Middle frontal gyrus (tissue), 1 donor: ENCODE results near the gene BANF1.

Experiments used
- DNase-seq: peaks from one replicate; pipeline ENCODE4 v3.0.0-alpha.2; 2015; ENCODE audit warnings: low spot score; ENCODE audit errors: extremely low spot score

Gene BANF1, protein sequence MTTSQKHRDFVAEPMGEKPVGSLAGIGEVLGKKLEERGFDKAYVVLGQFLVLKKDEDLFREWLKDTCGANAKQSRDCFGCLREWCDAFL

GRCh38 chr11:66001942-66002647, at the start of gene BANF1, which contains the start of gene EIF1AD:
TSS of gene BANF1 (plus strand) at chr11:66002503. CDS start at chr11:66003251, 748 bp downstream.
TSS of gene EIF1AD (minus strand) at chr11:66002157. CDS start at chr11:66000389, 1,768 bp downstream.
- peak; percentile 90 for DNase-seq

- DNase-seq, result no peak
Measured at GRCh38 chr11:65953471-65953870, 48.8 kb upstream of the BANF1 start.

- no peak for DNase-seq
Measured at GRCh38 chr11:65954771-65955170, 47.5 kb upstream of the BANF1 start.

- DNase-seq, result no peak
Measured at GRCh38 chr11:65958291-65958690, 44.0 kb upstream of the BANF1 start.

GRCh38 chr11:65958774-65959420, 43.4 kb upstream of the BANF1 start:
- no peak for DNase-seq

DNA sequence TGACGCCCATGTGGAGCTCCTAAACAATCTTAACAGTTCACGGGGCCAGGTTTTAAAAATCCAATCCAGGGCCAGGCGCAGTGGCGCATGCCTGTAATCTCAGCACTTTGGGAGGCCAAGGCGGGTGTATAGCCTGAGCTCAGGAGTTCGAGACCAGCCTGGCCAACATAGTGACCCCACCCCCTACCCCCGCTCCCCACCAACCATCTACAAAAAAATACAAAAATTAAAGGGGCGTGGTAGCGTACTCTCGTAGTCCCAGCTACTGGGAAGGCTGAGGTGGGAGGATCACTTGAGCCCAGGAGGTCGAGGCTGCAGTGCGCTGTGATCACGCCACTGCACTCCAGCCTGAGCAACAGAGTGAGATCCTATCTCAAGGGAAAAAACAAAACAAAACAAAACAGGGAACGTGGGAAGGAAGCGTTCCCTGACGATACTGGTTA, 41.5 kb upstream of the BANF1 start:
- DNase-seq, result no peak

- DNase-seq, result peak; percentile 98
Measured at GRCh38 chr11:65961267-65962140, 40.8 kb upstream of the BANF1 start, which contains the start of gene SART1. TSS of gene SART1 (plus strand) at chr11:65961734. CDS start at chr11:65961781, 47 bp downstream.

DNA sequence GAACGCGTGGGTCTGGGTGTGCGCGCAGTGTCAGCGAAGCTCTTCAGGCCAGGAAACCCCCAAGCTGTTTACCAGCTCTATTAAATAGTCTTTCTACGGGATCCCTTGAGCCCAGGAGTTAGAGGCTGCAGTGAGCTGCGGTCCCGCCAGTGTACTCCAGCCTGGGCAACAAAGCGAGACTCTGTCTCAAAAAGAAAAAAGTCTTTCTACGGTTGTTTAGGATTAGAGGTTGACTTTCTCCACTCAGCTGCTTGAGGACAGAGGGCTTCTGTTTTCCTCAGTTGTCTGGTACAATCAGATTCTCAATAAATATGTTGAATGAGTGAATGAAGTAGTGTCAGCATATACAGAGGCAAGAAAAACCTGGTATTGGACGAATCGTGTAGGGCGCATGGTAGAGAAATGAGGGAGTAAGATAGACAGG, 40.1 kb upstream of the BANF1 start:
- DNase-seq, result no peak

DNA sequence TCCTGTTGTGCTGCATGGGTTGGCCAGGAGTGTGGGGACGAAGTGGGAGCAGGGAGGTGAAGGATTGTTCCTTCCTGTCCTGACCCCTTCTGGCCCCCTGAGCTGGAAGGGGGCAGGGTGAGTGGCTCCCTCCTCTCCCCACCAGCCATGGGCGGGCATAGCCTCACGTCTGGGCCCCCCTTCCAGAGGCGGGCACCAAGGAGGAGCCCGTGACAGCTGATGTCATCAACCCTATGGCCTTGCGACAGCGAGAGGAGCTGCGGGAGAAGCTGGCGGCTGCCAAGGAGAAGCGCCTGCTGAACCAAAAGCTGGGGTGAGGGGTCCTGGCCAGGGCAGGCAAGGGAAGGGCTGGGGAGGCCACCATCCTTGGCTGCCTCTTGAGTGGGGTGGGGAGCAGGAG, 37.4 kb upstream of the BANF1 start:
- DNase-seq, result no peak

- DNase-seq, result no peak
Measured at GRCh38 chr11:65965986-65966762, 36.1 kb upstream of the BANF1 start.

- no peak for DNase-seq
Measured at GRCh38 chr11:65967329-65967934, 34.9 kb upstream of the BANF1 start.

DNA sequence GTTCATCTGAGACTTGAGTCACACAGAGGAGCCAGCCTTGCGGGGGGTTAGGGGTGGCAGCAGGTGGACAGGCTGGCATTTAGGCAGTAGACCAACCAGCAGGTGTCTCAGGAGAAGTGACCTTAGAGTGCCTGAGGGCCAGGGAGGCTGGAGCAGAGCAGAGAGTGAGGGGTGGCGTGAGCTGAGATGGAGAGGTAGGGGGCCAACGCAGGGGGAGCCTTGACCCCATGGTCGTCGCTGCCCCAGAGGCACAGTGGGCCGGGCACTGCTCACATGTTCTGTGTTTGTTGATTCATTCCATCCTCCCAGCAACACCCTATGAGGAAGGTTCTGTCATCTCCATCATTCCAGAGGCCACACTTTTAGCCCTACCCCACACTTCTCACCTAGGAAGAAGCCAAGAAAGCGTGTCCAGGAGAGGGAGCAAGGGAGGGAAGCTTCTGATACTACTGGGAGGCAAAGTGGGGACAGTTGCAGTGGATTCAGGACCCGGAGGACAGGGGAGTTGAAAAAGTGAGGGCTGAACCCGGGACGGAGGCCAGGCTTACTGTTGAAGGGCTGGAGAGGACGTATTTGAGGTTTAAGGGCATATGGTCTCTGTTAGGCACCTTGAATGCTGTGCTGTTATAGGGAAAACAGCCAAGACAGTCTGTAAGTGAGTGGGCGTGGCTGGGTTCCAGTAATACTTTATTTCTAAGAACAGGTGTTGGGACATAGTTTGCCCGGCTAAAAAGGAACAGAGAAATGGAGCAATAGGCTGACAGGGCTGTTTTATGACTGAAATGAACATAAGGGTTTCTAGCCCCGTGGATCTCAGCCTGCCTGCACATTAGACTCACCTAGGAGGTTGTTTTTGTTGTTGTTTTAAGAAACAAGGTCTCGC, 33.5 kb upstream of the BANF1 start:
- DNase-seq, result no peak

GRCh38 chr11:65972116-65972515, 30.2 kb upstream of the BANF1 start:
- DNase-seq, result no peak

DNA sequence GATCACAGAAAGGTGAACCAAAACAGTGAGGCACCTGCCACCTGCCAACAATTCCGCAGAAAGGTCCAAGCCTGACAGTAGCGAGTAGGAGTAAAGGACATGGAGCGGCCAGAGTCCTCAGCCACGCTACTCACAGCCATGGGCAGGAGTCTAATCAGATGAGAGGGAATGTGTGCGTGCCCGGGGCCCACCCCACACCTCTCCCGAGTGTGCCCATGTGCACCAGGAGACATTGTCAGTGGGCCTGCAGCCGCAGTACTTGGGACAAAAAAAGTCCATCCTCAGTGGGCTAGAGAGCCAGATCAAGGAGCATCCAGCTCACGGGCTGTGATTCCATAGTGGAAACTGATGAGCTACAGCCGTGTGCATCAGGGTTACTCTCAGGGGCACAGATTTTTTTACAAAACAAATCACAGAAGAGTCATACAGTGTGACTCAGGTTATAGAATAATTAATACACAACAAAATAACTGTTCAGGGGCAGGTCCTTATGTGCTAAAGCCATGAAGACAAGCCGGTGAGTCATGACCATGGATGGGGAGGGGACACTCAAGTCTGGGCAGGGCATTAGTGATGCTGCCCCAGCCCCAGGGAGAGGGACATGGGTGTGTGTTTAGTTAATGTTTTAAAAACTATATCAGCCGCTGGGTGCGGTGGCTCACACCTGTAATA, 28.7 kb upstream of the BANF1 start:
- no peak for DNase-seq

DNA sequence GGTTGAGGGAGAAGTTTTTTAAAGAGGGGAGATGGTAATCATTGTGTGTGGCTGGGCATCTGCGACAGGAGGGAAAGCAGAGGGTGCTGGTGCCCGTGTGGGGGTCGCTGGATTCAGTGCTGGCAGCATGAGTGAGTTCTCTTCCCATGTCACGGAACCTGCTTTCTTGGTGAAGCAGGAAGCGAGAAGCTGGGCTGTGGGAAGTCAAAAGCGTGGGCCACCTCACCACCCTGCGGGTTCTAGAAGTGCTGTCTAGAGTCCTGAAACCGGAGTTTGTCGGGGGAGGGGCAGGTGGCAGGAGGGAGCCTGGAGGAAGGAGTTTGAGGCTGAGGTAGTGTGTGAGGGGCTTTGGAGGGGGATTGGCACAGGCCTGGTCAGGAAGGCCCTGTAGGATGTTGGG, 26.5 kb upstream of the BANF1 start:
- no peak for DNase-seq

GRCh38 chr11:65976216-65977176, 25.8 kb upstream of the BANF1 start:
- no peak for DNase-seq

DNA sequence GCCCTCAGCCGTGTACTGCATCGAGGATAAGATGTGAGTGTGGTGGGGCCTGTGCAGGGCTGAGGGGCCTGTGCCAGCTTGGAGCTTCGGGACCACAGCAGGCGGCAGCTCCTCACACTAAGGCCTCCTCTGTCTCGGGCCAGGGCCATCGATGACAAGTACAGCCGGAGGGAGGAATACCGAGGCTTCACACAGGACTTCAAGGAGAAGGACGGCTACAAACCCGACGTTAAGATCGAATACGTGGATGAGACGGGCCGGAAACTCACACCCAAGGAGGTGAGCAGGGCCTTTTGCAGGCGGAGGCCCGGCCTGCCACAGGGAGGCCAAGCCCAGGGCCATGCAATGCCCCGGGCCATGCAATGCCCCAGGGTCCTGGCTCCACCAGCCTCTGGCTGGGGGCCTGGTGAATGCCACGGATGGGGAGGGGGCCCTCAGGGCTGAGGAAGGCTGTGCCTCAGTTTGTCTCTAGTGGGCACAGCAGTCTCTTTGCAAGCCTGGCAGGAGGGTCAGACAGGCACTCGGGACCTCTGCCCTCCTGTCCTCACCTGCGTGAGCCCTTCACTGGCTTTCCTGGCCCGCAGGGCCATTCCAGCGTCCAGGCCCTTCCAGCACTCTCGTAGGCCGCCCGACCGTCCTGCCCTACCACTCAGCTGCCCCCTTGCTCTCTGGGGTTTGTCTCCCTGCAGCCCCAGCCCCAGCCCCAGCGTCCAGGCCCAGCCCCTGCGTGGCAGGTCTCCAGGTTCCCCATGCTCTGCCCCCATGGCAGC, 24.5 kb upstream of the BANF1 start:
- DNase-seq, result no peak
